MCF 10A (cell line): ENCODE data around the gene FUOM. TPM values are rescaled to one million over a fixed set of nuclear protein-coding genes. Genes with fewer than 3 reads are reported as not detected.

Experiments
- BruUV-seq: library from RNA; stranded (reverse); fragments of 400-500 nt; replicated peaks from 2 replicates; lab custom pipeline; 2021; lab: Mats Ljungman, UMichigan
- CTCF ChIA-PET: fragments of 300-600 bp; sonication (Branson Sonifier 250); formaldehyde crosslinking; extraction: SDS; loops from one replicate; lab custom pipeline; 2021; ENCODE audit warnings: antibody characterized with exemption, inconsistent platforms; lab: Yijun Ruan, JAX
- POLR2A ChIA-PET: fragments of 300-600, 350-650 bp; sonication (Branson Sonifier 250); formaldehyde crosslinking; extraction: SDS; loops from one replicate; lab custom pipeline; 2020; ENCODE audit warnings: antibody characterized with exemption, inconsistent platforms; lab: Yijun Ruan, JAX
- DNase-seq: peaks from one replicate; pipeline ENCODE4 v3.0.0-alpha.2; 2018; ENCODE audit not compliant: unreplicated experiment
- H3K27ac Mint-ChIP-seq: one replicate; pipeline ENCODE4 v1.8.0; 2022; ENCODE audit warnings: mild to moderate bottlenecking, low read depth, mixed read lengths; ENCODE audit not compliant: unreplicated experiment
- H3K27me3 Mint-ChIP-seq: one replicate; pipeline ENCODE4 v1.8.0; 2022; ENCODE audit warnings: mixed read lengths; ENCODE audit not compliant: insufficient read depth, unreplicated experiment
- H3K36me3 Mint-ChIP-seq: one replicate; pipeline ENCODE4 v1.8.0; 2022; ENCODE audit warnings: mild to moderate bottlenecking, moderate library complexity, mixed read lengths; ENCODE audit not compliant: insufficient read depth, unreplicated experiment
- H3K4me1 Mint-ChIP-seq: one replicate; pipeline ENCODE4 v1.8.0; 2022; ENCODE audit warnings: mixed read lengths; ENCODE audit not compliant: insufficient read depth, unreplicated experiment
- H3K4me3 Mint-ChIP-seq: one replicate; pipeline ENCODE4 v1.8.0; 2022; ENCODE audit warnings: mild to moderate bottlenecking, moderate library complexity, mixed read lengths; ENCODE audit not compliant: unreplicated experiment
- H3K9me3 Mint-ChIP-seq: one replicate; pipeline ENCODE4 v1.8.0; 2022; ENCODE audit warnings: mixed read lengths; ENCODE audit not compliant: unreplicated experiment
- CTCF ChIP-seq: fragments of 200-600 bp; IDR thresholded peaks from one replicate; pipeline ENCODE4 v1.8.0; 2022; ENCODE audit warnings: antibody characterized with exemption, mild to moderate bottlenecking; ENCODE audit not compliant: unreplicated experiment
- intact Hi-C: fragments of 100-400 bp; cut with micrococcal nuclease; formaldehyde crosslinking; loops from 2 replicates; pipeline ENCODE4 v1.14.1; 2022
- total RNA-seq: library from RNA; stranded (reverse); gene quantifications from 2 replicates; pipeline ENCODE4 v1.2.3, GENCODE V29; 2022

Gene FUOM
- total RNA-seq, 1 experiment from 2014 or later, result 22.6 TPM

- ChIA-PET CTCF (interaction anchor here (2.1 kb wide), 1 partner anchor 12 kb away, joined by 9 read pairs; no protein-coding TSS in a partner anchor), POLR2A (no interaction called here)
- Mint-ChIP-seq H3K36me3 (peaks cover 10% of the 10 kb centered on the region), H3K27me3 (no peaks in the 10 kb centered on the region), H3K4me3 (no peak overlapping the region), H3K27ac (no peak overlapping the region), H3K4me1 (no peaks in the 10 kb centered on the region), H3K9me3 (no peaks in the 10 kb centered on the region)
- no peak for TF ChIP-seq CTCF
- intact Hi-C loops, result no loop called here
- BruUV-seq, result no TSS peak
- DNase-seq, result no peak
These were observed 15.8 kb downstream of the FUOM start for GRCh38 chr10:133341983-133342382.

GRCh38 chr10:133339708-133340380 is 18.0 kb downstream of the FUOM start:
- no peak overlapping the region for H3K27ac Mint-ChIP-seq
- intact Hi-C loops, result no loop called here
- H3K27me3 Mint-ChIP-seq, result peaks cover 6% of the 10 kb centered on the region
- DNase-seq, result no peak
- POLR2A ChIA-PET, result no interaction called here
- no TSS peak for BruUV-seq
- H3K4me3 Mint-ChIP-seq, result no peak overlapping the region
- no peaks in the 10 kb centered on the region for H3K9me3 Mint-ChIP-seq
- TF ChIP-seq CTCF, result no peak
- CTCF ChIA-PET, result interaction anchor here (2.1 kb wide), 1 partner anchor 10 kb away, joined by 9 read pairs; no protein-coding TSS in a partner anchor
- H3K4me1 Mint-ChIP-seq, result no peaks in the 10 kb centered on the region
- H3K36me3 Mint-ChIP-seq, result no peaks in the 10 kb centered on the region

GRCh38 chr10:133338080-133339071 is 19.4 kb downstream of the FUOM start:
- no TSS peak for BruUV-seq
- H3K9me3 Mint-ChIP-seq, result no peaks in the 10 kb centered on the region
- DNase-seq, result no peak
- no peaks in the 10 kb centered on the region for H3K36me3 Mint-ChIP-seq
- intact Hi-C loops, result no loop called here
- H3K27ac Mint-ChIP-seq, result no peak overlapping the region
- no peak overlapping the region for H3K4me3 Mint-ChIP-seq
- POLR2A ChIA-PET, result no interaction called here
- H3K4me1 Mint-ChIP-seq, result no peaks in the 10 kb centered on the region
- no peak for TF ChIP-seq CTCF
- CTCF ChIA-PET, result no interaction called here
- H3K27me3 Mint-ChIP-seq, result peaks cover 21% of the 10 kb centered on the region

GRCh38 chr10:133337370-133337725 is 20.5 kb downstream of the FUOM start:
- no peaks in the 10 kb centered on the region for H3K36me3 Mint-ChIP-seq
- no TSS peak for BruUV-seq
- POLR2A ChIA-PET, result no interaction called here
- H3K27ac Mint-ChIP-seq, result no peak overlapping the region
- DNase-seq, result no peak
- CTCF ChIA-PET, result no interaction called here
- intact Hi-C loops, result no loop called here
- no peaks in the 10 kb centered on the region for H3K9me3 Mint-ChIP-seq
- no peak for TF ChIP-seq CTCF
- no peaks in the 10 kb centered on the region for H3K4me1 Mint-ChIP-seq
- H3K4me3 Mint-ChIP-seq, result no peak overlapping the region
- peaks cover 31% of the 10 kb centered on the region for H3K27me3 Mint-ChIP-seq
